HEK293 (cell line): ENCODE measurements around the gene RNF144A.

Experiments
- CTCF ChIA-PET: fragments of 350-600 bp; formaldehyde crosslinking; extraction: SDS; loops from one replicate; lab custom pipeline; 2021; ENCODE audit warnings: antibody characterized with exemption; lab: Yijun Ruan, JAX
- POLR2A ChIA-PET: fragments of 300-600 bp; formaldehyde crosslinking; extraction: SDS; loops from one replicate; lab custom pipeline; 2020; ENCODE audit warnings: antibody characterized with exemption, inconsistent platforms; lab: Yijun Ruan, JAX
- H3K27ac ChIP-seq: fragments of 200-500 bp; sonication (Bioruptor generic); 2 replicates; pipeline ENCODE4 v1.5.1; 2014; ENCODE audit warnings: low read depth, low read length, control low read depth, inconsistent platforms; ENCODE audit errors: extremely low read depth
- H3K36me3 ChIP-seq, 2 experiments: fragments of 200-500 bp in 1 of 2; sonication (Bioruptor generic) in 1 of 2; 1 replicate in 1 of 2; 2 replicates in 1 of 2; pipeline ENCODE4 v1.5.1; 2014 to 2017; ENCODE audit warnings: inconsistent platforms in 2 of 2, low read length in 2 of 2; ENCODE audit not compliant: control insufficient read depth in 2 of 2, insufficient read depth in 1 of 2
- H3K4me1 ChIP-seq: fragments of 200-500 bp; sonication (Bioruptor generic); 2 replicates; pipeline ENCODE4 v1.5.1; 2014; ENCODE audit warnings: mild to moderate bottlenecking, low read length, inconsistent platforms; ENCODE audit not compliant: control insufficient read depth, insufficient read depth
- H3K4me3 ChIP-seq: 2 replicates; pipeline ENCODE4 v1.5.1; 2011; ENCODE audit warnings: low read depth, mild to moderate bottlenecking, control low read depth, low read length, moderate library complexity
- H3K9me3 ChIP-seq: fragments of 200-500 bp; sonication (Bioruptor generic); 2 replicates; pipeline ENCODE4 v1.5.1; 2014; ENCODE audit warnings: low read depth, low read length, inconsistent platforms; ENCODE audit not compliant: control insufficient read depth, insufficient read depth
- ATF2 ChIP-seq: fragments of 450-650 bp; formaldehyde crosslinking; IDR thresholded peaks from 2 replicates; pipeline ENCODE4 v1.5.1; 2016; ENCODE audit warnings: missing biosample characterization, missing genetic modification characterization, low read depth
- BCL11B ChIP-seq: fragments of 450-650 bp; formaldehyde crosslinking; IDR thresholded peaks from 2 replicates; pipeline ENCODE4 v1.5.1; 2016; ENCODE audit warnings: low read depth, missing biosample characterization, missing genetic modification characterization
- MYNN ChIP-seq: fragments of 450-650 bp; formaldehyde crosslinking; IDR thresholded peaks from 2 replicates; pipeline ENCODE4 v1.5.1; 2016; ENCODE audit warnings: missing biosample characterization, missing genetic modification characterization, borderline replicate concordance
- REPIN1 ChIP-seq: fragments of 450-650 bp; formaldehyde crosslinking; IDR thresholded peaks from 2 replicates; pipeline ENCODE4 v1.5.1; 2017; ENCODE audit warnings: missing biosample characterization, missing genetic modification characterization, low read depth
- TCF7L2 ChIP-seq: IDR thresholded peaks from 2 replicates; pipeline ENCODE4 v1.6.1; 2011; ENCODE audit warnings: low read depth, mild to moderate bottlenecking, inconsistent platforms, low read length, moderate library complexity, borderline replicate concordance
- YY1 ChIP-seq: fragments of 450-650 bp; formaldehyde crosslinking; IDR thresholded peaks from 2 replicates; pipeline ENCODE4 v1.5.1; 2018; ENCODE audit warnings: missing biosample characterization, missing genetic modification characterization
- ZBTB44 ChIP-seq: fragments of 450-650 bp; IDR thresholded peaks from 2 replicates; pipeline ENCODE4 v1.5.1; 2018; ENCODE audit warnings: missing biosample characterization, mild to moderate bottlenecking, missing genetic modification characterization
- ZFHX2 ChIP-seq: fragments of 450-650 bp; formaldehyde crosslinking; conservative IDR thresholded peaks from 2 replicates; pipeline ENCODE4 v1.5.1; 2016; ENCODE audit warnings: missing biosample characterization, missing genetic modification characterization
- ZNF157 ChIP-seq: fragments of 450-650 bp; formaldehyde crosslinking; IDR thresholded peaks from 2 replicates; pipeline ENCODE4 v1.5.1; 2016; ENCODE audit warnings: missing biosample characterization, missing genetic modification characterization
- ZNF16 ChIP-seq: fragments of 450-650 bp; formaldehyde crosslinking; IDR thresholded peaks from 2 replicates; pipeline ENCODE4 v1.5.1; 2016; ENCODE audit warnings: low read depth, missing biosample characterization, missing genetic modification characterization
- ZNF19 ChIP-seq: fragments of 450-650 bp; formaldehyde crosslinking; IDR thresholded peaks from 2 replicates; pipeline ENCODE4; 2016; ENCODE audit warnings: missing biosample characterization, missing genetic modification characterization, low read depth
- ZNF2 ChIP-seq: fragments of 450-650 bp; formaldehyde crosslinking; IDR thresholded peaks from 2 replicates; pipeline ENCODE4 v1.5.1; 2016; ENCODE audit warnings: missing biosample characterization, missing genetic modification characterization
- ZNF202 ChIP-seq: fragments of 450-650 bp; formaldehyde crosslinking; IDR thresholded peaks from 2 replicates; pipeline ENCODE4 v1.5.1; 2016; ENCODE audit warnings: missing biosample characterization, missing genetic modification characterization, borderline replicate concordance
- ZNF214 ChIP-seq: fragments of 450-650 bp; formaldehyde crosslinking; IDR thresholded peaks from 2 replicates; pipeline ENCODE4 v1.5.1; 2017; ENCODE audit warnings: missing biosample characterization, mild to moderate bottlenecking, missing genetic modification characterization, borderline replicate concordance
- ZNF350 ChIP-seq: fragments of 450-650 bp; formaldehyde crosslinking; IDR thresholded peaks from 2 replicates; pipeline ENCODE4 v1.5.0; 2017; ENCODE audit warnings: missing biosample characterization, mild to moderate bottlenecking, missing genetic modification characterization
- ZNF501 ChIP-seq: fragments of 450-650 bp; formaldehyde crosslinking; IDR thresholded peaks from 2 replicates; pipeline ENCODE4 v1.5.1; 2016; ENCODE audit warnings: missing biosample characterization, missing genetic modification characterization
- ZNF530 ChIP-seq: fragments of 450-650 bp; formaldehyde crosslinking; IDR thresholded peaks from 2 replicates; pipeline ENCODE4 v1.5.1; 2016; ENCODE audit warnings: low read depth, missing biosample characterization, missing genetic modification characterization
- ZNF600 ChIP-seq: fragments of 450-650 bp; formaldehyde crosslinking; IDR thresholded peaks from 2 replicates; pipeline ENCODE4 v1.5.1; 2016; ENCODE audit warnings: missing biosample characterization, missing genetic modification characterization

The RNF144A gene

GRCh38 chr2:7093376-7093775 lies 176.2 kb downstream of the RNF144A start:
- H3K9me3 ChIP-seq: no peaks in the 10 kb centered on the region
- POLR2A ChIA-PET: no interaction called here
- no peak overlapping the region for H3K27ac ChIP-seq
- no peak overlapping the region for H3K4me3 ChIP-seq
- TF ChIP-seq ZNF157 (tag by site-specific recombination): no peak
- no peak for TF ChIP-seq REPIN1 (tag by site-specific recombination)
- no peak for TF ChIP-seq ZBTB44 (tag by site-specific recombination)
- no peak for TF ChIP-seq TCF7L2
- no peak for TF ChIP-seq ZNF16 (tag by site-specific recombination)
- no peak for TF ChIP-seq MYNN (tag by site-specific recombination)
- TF ChIP-seq ZNF530 (tag by site-specific recombination): no peak
- no peak for TF ChIP-seq BCL11B (tag by site-specific recombination)
- TF ChIP-seq ZNF2 (tag by site-specific recombination): no peak
- no peak for TF ChIP-seq ZNF501 (tag by site-specific recombination)
- no peak for TF ChIP-seq YY1 (tag by site-specific recombination)
- TF ChIP-seq ZNF350 (tag by site-specific recombination): no peak
- TF ChIP-seq ZNF19 (tag by site-specific recombination): no peak
- TF ChIP-seq ZNF202 (tag by site-specific recombination): no peak
- TF ChIP-seq ZNF600 (tag by site-specific recombination): no peak
- TF ChIP-seq ZFHX2 (tag by site-specific recombination): no peak
- TF ChIP-seq ZNF214: no peak
- no peak for TF ChIP-seq ATF2 (tag by site-specific recombination)
- TF ChIP-seq, all 188 proteins: peak for 0
- H3K4me1 ChIP-seq: no peaks in the 10 kb centered on the region
- CTCF ChIA-PET: no interaction called here
- H3K36me3 ChIP-seq: no peaks in the 10 kb centered on the region
